Progenitor cell of endocrine pancreas (in vitro differentiated cells): ENCODE measurements around the gene NFE2L2. TPM values are rescaled to one million over a fixed set of nuclear protein-coding genes. Genes with fewer than 3 reads are reported as not detected.

Experiments used
- DNase-seq: peaks from one replicate; pipeline ENCODE4 v3.0.0; 2021; ENCODE audit warnings: low spot score; ENCODE audit not compliant: unreplicated experiment
- H3K27ac Mint-ChIP-seq: 2 replicates; pipeline ENCODE4 v1.8.0; 2021; ENCODE audit warnings: mild to moderate bottlenecking, moderate library complexity, mixed read lengths
- H3K27me3 Mint-ChIP-seq: 2 replicates; pipeline ENCODE4 v1.8.0; 2021; ENCODE audit warnings: mixed read lengths
- H3K36me3 Mint-ChIP-seq: 2 replicates; pipeline ENCODE4 v1.8.0; 2022; ENCODE audit warnings: mixed read lengths; ENCODE audit not compliant: insufficient read depth
- H3K4me1 Mint-ChIP-seq: 2 replicates; pipeline ENCODE4 v1.8.0; 2021; ENCODE audit warnings: low read depth, mixed read lengths
- H3K4me3 Mint-ChIP-seq: 2 replicates; pipeline ENCODE4 v1.8.0; 2021; ENCODE audit warnings: low read depth, mild to moderate bottlenecking, moderate library complexity, mixed read lengths
- H3K9me3 Mint-ChIP-seq: 2 replicates; pipeline ENCODE4 v1.8.0; 2021; ENCODE audit warnings: low read depth, mixed read lengths
- CTCF ChIP-seq: fragments of 200-600 bp; sonication (generic); IDR thresholded peaks from one replicate; pipeline ENCODE4 v1.5.0; 2021; ENCODE audit warnings: antibody characterized with exemption, mild to moderate bottlenecking; ENCODE audit not compliant: unreplicated experiment
- total RNA-seq: library from RNA; stranded (reverse); gene quantifications from 2 replicates; pipeline ENCODE4 v1.2.1, GENCODE V29; 2021

The NFE2L2 gene
- total RNA-seq, 1 donor from 2014 or later, result 59.1 TPM

- no peaks in the 10 kb centered on the region for H3K9me3 Mint-ChIP-seq
- DNase-seq, result no peak
- TF ChIP-seq CTCF, result no peak
- no peaks in the 10 kb centered on the region for H3K27me3 Mint-ChIP-seq
- peak overlapping the region; percentile 29 for H3K27ac Mint-ChIP-seq
- no peak overlapping the region for H3K4me3 Mint-ChIP-seq
- H3K4me1 Mint-ChIP-seq, result peaks cover 31% of the 10 kb centered on the region
- peaks cover 7% of the 10 kb centered on the region for H3K36me3 Mint-ChIP-seq
These were observed 19.5 kb downstream of the NFE2L2 start for GRCh38 chr2:177245010-177245422.

- TF ChIP-seq CTCF, result no peak
- H3K4me3 Mint-ChIP-seq, result no peak overlapping the region
- no peaks in the 10 kb centered on the region for H3K9me3 Mint-ChIP-seq
- H3K36me3 Mint-ChIP-seq, result peaks cover 6% of the 10 kb centered on the region
- DNase-seq, result no peak
- peak overlapping the region; percentile 8 for H3K27ac Mint-ChIP-seq
- no peaks in the 10 kb centered on the region for H3K27me3 Mint-ChIP-seq
- H3K4me1 Mint-ChIP-seq, result peaks cover 32% of the 10 kb centered on the region
These were observed 20.2 kb downstream of the NFE2L2 start for GRCh38 chr2:177244244-177244771.

- TF ChIP-seq CTCF, result no peak
- no peaks in the 10 kb centered on the region for H3K9me3 Mint-ChIP-seq
- peaks cover 6% of the 10 kb centered on the region for H3K36me3 Mint-ChIP-seq
- no peaks in the 10 kb centered on the region for H3K27me3 Mint-ChIP-seq
- no peak for DNase-seq
- peaks cover 35% of the 10 kb centered on the region for H3K4me1 Mint-ChIP-seq
- H3K4me3 Mint-ChIP-seq, result no peak overlapping the region
- peak overlapping the region; percentile 87 for H3K27ac Mint-ChIP-seq
These were observed 21.1 kb downstream of the NFE2L2 start for GRCh38 chr2:177243476-177243875.

GRCh38 chr2:177243073-177243472 lies 21.5 kb downstream of the NFE2L2 start:
- Mint-ChIP-seq H3K9me3 (no peaks in the 10 kb centered on the region), H3K27me3 (no peaks in the 10 kb centered on the region), H3K36me3 (peaks cover 6% of the 10 kb centered on the region), H3K27ac (peak overlapping the region; percentile 87), H3K4me3 (no peak overlapping the region), H3K4me1 (peaks cover 38% of the 10 kb centered on the region)
- no peak for TF ChIP-seq CTCF
- no peak for DNase-seq

- peak overlapping the region; percentile 87 for H3K27ac Mint-ChIP-seq
- H3K27me3 Mint-ChIP-seq, result no peaks in the 10 kb centered on the region
- H3K36me3 Mint-ChIP-seq, result peaks cover 6% of the 10 kb centered on the region
- no peak for TF ChIP-seq CTCF
- no peaks in the 10 kb centered on the region for H3K9me3 Mint-ChIP-seq
- H3K4me3 Mint-ChIP-seq, result no peak overlapping the region
- peaks cover 38% of the 10 kb centered on the region for H3K4me1 Mint-ChIP-seq
- DNase-seq, result no peak
These were observed 22.2 kb downstream of the NFE2L2 start for GRCh38 chr2:177242121-177242987.
